Amygdala (tissue), 56 donors: ENCODE results near the gene CASTOR1.
A peak's percentile ranks its signal among the peaks of the same experiment; 100 is the strongest.

Experiments
- DNase-seq, 56 donors: peaks; one replicate each; lab custom pipeline; 2025; lab: John Stamatoyannopoulos, UW

Gene CASTOR1

GRCh38 chr22:30249049-30250038 is 40.0 kb downstream of the CASTOR1 start:
- no peak for DNase-seq

- DNase-seq = no peak
Measured at GRCh38 chr22:30248484-30248883, 40.8 kb downstream of the CASTOR1 start.

DNA sequence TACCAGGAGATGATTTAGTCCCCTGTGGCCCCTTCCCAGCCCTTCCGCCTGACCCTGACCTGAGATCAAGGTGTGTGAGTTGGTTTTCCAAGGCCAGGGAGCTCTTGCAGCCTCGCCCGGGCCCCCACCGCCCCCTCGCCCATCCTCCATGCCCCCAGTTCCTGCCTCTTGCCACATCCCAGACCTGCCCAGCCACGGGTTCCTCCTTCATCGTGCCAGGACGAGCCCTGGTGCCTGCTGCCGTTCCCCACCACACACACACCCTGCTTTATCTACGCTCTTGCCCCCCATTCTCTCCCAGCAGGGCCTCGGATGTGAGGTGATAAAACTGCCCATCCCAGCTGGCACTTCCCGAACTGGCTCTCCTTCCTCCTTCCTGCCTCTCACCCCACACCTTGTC is 41.3 kb downstream of the CASTOR1 start:
- no peak for DNase-seq

- DNase-seq = no peak
Measured at GRCh38 chr22:30247561-30247960, 41.7 kb downstream of the CASTOR1 start.

DNA sequence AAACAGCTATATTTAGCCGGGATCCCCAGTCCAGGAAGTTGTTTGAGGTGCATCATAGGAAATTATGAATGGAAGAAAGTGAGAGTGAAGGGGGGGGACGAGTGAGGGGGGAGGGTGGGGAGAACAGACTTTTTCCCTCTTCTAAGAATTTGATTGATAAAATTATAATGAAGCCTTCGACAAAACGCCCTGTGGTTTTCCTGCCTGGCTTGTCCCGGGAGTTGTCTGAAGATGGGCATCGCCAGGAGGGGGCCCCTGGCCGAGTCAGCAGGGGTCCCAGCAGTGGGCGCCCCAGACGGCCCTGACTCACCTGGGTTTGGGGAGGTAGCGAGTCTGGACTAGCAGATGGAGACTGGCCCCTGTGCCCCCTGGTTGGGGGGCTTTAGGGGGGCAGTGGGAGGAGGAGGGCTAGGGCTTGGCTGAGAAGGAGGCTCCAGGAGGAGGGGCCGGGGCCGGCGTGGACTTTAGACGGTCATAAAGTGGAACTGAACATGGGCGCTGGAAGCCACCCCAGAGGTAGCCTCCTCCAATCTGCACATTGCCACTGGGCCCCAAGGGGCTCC is 42.4 kb downstream of the CASTOR1 start:
- DNase-seq = no peak

- DNase-seq = peak in 3 of 56 donors; percentile 21 to 29 (median 24)
Measured at GRCh38 chr22:30245985-30246813, 43.1 kb downstream of the CASTOR1 start, which contains the start of gene LIF. LIF (minus strand) TSS chr22:30246759; CDS start chr22:30246695, 64 bp downstream.

DNA sequence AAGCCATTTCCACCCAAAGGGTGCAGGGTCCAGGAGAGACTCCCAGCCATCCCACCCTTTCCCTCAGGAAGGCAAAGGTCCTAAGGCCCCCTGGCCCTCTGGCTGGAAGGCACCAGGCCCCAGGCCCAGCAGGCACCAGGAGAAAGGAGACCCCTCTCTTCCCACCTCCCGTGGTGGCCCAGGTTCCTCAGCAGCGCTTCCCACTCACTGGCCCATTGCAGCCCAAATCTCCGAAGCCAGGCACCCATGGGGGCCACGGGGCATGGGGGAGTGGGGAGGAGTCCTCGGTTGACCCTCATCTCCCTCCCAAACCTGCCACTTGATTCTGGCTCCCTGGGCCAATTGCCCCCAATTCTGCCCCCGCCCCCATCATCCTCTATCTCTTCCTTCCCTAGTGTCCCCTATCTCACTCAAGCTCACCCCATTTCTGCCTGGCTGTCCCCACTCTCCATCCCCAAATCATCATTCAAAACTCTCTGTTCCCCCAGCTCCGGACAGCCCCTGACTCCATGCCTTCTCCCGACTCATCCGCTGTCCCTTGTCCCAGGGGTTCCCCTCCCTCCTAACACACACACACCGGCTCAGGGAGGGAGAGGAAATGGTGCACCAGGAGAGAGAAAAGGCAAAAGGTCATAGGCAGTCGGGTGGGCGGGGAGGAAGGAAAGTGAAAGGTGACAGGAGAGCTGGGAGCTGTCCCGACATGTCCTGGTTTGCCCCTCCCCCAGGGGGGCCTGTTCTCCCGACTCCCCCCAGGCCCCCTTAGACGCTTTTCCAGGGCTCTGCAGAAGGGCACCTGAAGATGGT is 43.9 kb downstream of the CASTOR1 start:
- DNase-seq = no peak

- no peak for DNase-seq
Measured at GRCh38 chr22:30244641-30245040, 44.7 kb downstream of the CASTOR1 start.

DNA sequence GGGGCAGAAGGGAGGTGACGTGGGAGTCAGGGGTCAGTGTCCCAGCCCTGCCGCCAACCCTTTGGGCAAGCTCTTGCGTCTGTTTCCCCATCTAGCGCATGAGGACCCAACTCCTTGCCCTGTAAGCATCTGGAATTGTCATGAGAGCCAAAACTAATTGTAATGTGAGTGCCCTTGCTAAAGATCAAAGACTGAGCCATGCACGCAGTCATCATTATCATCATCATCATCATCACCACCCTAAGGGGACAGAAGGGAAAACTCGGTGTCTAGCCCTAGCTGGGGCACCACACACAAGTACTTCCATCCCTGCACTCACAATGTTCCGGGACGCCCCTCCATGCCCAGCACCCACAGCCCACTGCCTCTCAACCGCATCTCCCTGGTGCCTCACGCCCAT is 45.2 kb downstream of the CASTOR1 start:
- DNase-seq = no peak

GRCh38 chr22:30243661-30244060 is 45.6 kb downstream of the CASTOR1 start:
- no peak for DNase-seq

DNA sequence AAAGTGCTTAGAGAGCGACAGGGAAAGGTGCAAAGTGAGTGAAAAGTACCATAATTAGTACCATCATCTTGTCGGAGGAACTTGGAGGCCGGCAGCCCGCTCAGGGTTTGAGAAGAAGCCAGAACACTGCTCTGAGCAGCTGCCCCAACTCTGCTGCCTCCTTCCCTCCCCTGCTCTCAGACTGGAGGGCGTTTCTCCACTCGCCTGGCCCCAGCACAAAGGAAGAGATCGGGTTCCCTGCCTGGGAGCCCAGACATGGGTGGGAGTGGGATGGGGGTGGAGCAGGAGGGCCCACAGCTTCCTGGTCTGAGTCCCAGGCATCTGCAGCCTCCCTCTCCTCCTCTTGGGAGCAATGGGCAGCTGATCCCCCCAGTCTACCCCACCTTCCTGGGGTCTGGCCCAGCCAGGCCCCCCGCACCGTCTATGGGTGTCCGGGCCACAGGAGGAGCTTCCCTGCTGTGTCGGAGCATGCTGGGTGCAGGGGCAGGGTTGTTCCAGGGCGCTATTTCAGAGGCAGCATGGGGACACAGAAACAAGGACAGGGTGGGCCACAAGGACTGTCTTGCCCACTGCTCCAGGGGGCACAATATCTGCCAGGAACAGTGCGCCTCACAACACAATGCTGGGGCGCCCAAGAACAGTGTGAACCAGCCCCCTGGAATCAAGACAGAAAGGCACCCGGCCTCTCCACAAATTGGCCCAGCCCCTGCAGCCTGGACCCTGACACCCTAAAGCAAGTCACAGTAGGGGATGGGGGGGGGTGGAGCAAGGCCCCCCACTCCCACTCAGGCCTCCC is 47.5 kb downstream of the CASTOR1 start:
- no peak for DNase-seq

DNA sequence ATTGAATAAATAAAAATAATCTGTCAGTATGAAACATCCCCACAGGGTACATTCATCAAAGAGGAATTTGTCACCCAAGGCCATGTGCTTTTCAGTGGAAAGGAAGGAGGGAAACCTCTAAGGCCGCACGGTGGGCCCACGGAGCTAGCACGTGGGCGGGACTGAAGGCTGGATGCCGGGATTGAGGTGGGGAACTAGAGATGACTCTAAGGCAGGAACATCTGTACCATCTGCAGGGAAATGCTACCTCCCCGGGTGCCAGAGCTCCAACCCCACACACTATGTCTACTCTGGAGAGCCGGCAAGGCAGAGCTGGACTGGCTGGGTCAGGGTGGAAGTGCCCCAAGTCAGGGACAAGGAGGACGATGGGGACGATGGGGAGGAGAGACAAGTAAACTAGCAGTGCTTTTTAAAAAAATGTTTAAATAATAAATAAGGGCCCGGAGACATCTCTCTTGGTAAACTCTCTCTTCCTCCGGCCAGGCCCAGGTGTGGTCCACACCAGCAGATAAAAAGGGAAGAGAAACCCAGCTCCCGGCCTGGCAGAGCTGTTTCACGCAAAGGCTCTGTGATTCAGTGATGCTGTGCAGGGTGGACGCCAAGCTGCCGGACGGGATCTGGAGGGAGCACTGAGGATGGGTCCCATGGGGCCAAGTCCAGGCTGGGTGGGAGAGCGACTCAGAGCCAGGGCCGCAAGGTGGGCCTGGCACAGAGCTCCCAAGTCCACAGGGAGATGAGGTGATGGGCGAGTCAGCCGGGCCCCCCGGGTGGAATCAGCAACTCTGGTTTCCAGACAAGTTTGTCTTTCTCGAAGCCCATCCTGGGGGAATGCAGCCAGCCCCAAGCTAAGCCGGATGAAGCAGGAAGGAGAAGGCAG is 48.5 kb downstream of the CASTOR1 start:
- DNase-seq = no peak

DNA sequence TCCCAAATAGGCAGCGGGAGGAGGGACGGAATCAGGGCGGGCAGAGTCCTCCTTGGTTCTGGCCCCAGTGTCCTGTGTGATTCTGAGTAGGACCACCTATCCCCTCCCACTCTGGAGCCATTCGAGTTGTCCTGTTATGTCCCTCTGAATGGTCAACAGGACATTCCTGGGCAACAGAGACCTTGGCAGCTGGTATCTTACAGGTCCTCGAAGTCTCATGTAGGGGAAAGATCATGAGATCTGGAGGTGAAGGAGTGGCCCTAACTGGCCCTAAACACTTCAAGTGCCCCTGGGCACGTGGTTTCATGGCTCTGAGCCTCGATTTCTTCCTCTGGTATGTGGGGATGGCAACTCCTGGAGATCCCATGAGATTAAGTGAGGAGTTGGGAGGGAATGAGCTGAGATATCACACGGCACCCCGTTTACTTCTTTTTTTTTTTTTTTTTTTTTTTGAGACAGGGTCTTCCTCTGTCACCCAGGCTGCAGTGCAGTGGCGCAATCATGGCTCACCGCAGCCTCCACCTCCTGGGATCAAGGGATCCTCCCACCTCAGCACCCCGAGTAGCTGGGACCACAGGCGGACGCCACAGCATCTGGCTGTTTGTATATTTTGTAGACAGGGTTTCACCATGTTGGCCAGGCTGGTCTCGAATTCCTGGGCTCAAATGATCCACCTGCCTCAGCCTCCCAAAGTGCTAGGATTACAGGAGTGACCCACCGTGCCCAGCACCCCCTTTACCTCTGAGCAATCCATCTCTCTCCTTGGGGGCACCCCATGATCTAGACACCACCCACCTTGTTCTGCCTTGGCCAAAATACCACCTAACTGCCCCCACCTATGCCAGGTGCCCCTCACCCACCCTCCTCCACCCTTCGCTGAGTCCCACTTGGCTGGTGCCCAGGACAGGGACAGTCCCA is 49.6 kb downstream of the CASTOR1 start:
- no peak for DNase-seq

- DNase-seq = no peak
Measured at GRCh38 chr22:30238661-30239487, 50.4 kb downstream of the CASTOR1 start.

DNA sequence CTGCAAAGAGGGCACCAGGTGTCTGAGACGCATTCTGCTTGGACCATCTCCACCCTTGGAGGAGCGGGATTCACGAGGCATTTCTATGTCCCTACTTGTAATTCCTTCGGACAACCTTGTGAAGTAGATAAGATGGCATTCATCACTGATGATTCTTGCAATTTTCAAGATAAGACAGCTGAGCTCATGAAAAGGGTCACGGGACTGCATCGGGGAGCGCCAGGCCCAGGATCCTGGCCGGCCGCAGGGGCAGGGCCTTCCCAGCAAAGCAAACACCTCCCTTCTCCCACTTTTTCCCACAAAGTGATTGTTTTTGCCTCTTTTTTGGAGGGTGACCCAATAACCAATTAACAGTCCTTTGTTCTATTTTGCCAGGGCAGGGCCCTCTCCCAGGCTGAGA is 51.2 kb downstream of the CASTOR1 start:
- DNase-seq = no peak

GRCh38 chr22:30236875-30237274 is 52.4 kb downstream of the CASTOR1 start:
- DNase-seq = no peak
